Endothelial cell of umbilical vein (primary cell): ENCODE results near the gene PHPT1. TPM values are rescaled to one million over a fixed set of nuclear protein-coding genes. Genes with fewer than 3 reads are reported as not detected.
A peak's percentile ranks its signal among the peaks of the same experiment; 100 is the strongest.
"Not testable (repeated sequence)": the region's sequence is repeated elsewhere in the genome, so short reads cannot be mapped to it uniquely, and the experiment has no call there.

Source experiments
- BruUV-seq: library from RNA; stranded (reverse); fragments of 400-500 nt; replicated peaks from 2 replicates; lab custom pipeline; 2021; lab: Mats Ljungman, UMichigan
- CTCF ChIA-PET: fragments of 300-600, 350-600 bp; sonication (Branson Sonifier 250); formaldehyde crosslinking; loops from one replicate; lab custom pipeline; 2021; ENCODE audit warnings: antibody characterized with exemption, inconsistent platforms; lab: Charles Lee
- POLR2A ChIA-PET: fragments of 300-600, 350-600 bp; sonication (Branson Sonifier 250); formaldehyde crosslinking; loops from one replicate; lab custom pipeline; 2021; ENCODE audit warnings: antibody characterized with exemption, inconsistent platforms; lab: Charles Lee
- DNase-seq: peaks from one replicate; pipeline ENCODE4 v3.0.0-alpha.2; 2011; ENCODE audit warnings: low read depth, low spot score
- FAIRE-seq: peaks from 2 replicates; lab custom pipeline; 2011; peaks lifted over from hg19 to GRCh38; lab: Jason Lieb, UNC
- H2AFZ ChIP-seq: 2 replicates; pipeline ENCODE4 v1.6.0; 2012; ENCODE audit warnings: low read depth, low read length, control low read depth, inconsistent platforms
- H3K27ac ChIP-seq: 2 replicates; pipeline ENCODE4 v1.5.1; 2011; ENCODE audit warnings: low read depth, mild to moderate bottlenecking, control low read depth, low read length, moderate library complexity; ENCODE audit not compliant: insufficient read depth
- H3K27me3 ChIP-seq, 2 experiments: 2 replicates each; pipeline versions ENCODE4 v1.6.0 to v1.6.1; 2011; ENCODE audit warnings: low read length in 2 of 2, mixed read lengths in 1 of 2; ENCODE audit not compliant: control insufficient read depth in 2 of 2, insufficient read depth in 2 of 2
- H3K36me3 ChIP-seq, 2 experiments: 2 replicates in 1 of 2; 3 replicates in 1 of 2; pipeline ENCODE4 v1.5.1; 2011; ENCODE audit warnings: low read length in 2 of 2, mild to moderate bottlenecking in 1 of 2, moderate library complexity in 1 of 2; ENCODE audit not compliant: control insufficient read depth in 2 of 2, insufficient read depth in 2 of 2; ENCODE audit errors: extremely low read depth in 1 of 2
- H3K4me1 ChIP-seq: 3 replicates; pipeline ENCODE4 v1.5.1; 2011; ENCODE audit warnings: mild to moderate bottlenecking, low read length; ENCODE audit not compliant: control insufficient read depth, insufficient read depth; ENCODE audit errors: extremely low read depth
- H3K4me2 ChIP-seq: 2 replicates; pipeline ENCODE4 v1.6.1; 2011; ENCODE audit warnings: low read length, control low read depth, mixed read lengths; ENCODE audit not compliant: insufficient read depth
- H3K4me3 ChIP-seq, 3 experiments: fragments of 200-600 bp in 1 of 3; sonication (generic), shearing (Covaris generic) in 1 of 3; replicated peaks in 1 of 3; 2 replicates each; pipeline ENCODE4 v1.5.1; 2011 to 2016; ENCODE audit warnings: control low read depth in 3 of 3, low read length in 3 of 3, mild to moderate bottlenecking in 2 of 3, inconsistent platforms in 1 of 3, low read depth in 1 of 3, moderate library complexity in 1 of 3; ENCODE audit not compliant: insufficient read depth in 1 of 3
- H3K79me2 ChIP-seq: 2 replicates; pipeline ENCODE4 v1.6.0; 2012; ENCODE audit warnings: low read length, inconsistent platforms; ENCODE audit not compliant: control insufficient read depth, insufficient read depth
- H3K9ac ChIP-seq: replicated peaks from 2 replicates; pipeline ENCODE3; 2011; ENCODE audit warnings: low read length, control low read depth; ENCODE audit not compliant: insufficient read depth; ENCODE audit errors: extremely low read depth
- H3K9me1 ChIP-seq: replicated peaks from 3 replicates; pipeline ENCODE4 v1.6.0; 2011; ENCODE audit warnings: mild to moderate bottlenecking, low read length; ENCODE audit not compliant: control insufficient read depth, insufficient read depth; ENCODE audit errors: extremely low read depth
- H3K9me3 ChIP-seq: replicated peaks from 2 replicates; pipeline ENCODE4 v1.5.1; 2012; ENCODE audit warnings: low read length, inconsistent platforms; ENCODE audit not compliant: control insufficient read depth, insufficient read depth
- H4K20me1 ChIP-seq: replicated peaks from 2 replicates; pipeline ENCODE3; 2011; ENCODE audit warnings: mild to moderate bottlenecking, low read length; ENCODE audit not compliant: control insufficient read depth, insufficient read depth; ENCODE audit errors: extremely low read depth
- CTCF ChIP-seq, 2 donors: IDR thresholded peaks; 1 replicate in 1 of 2; 2 replicates in 1 of 2; pipeline ENCODE4 v1.5.1; 2011; ENCODE audit warnings: low read length in 2 of 2, mild to moderate bottlenecking in 2 of 2, moderate library complexity in 2 of 2, control low read depth in 1 of 2, inconsistent platforms in 1 of 2, low read depth in 1 of 2; ENCODE audit not compliant: insufficient read depth in 1 of 2; ENCODE audit errors: extremely low read depth in 1 of 2
- POLR2AphosphoS5 ChIP-seq: IDR thresholded peaks from 2 replicates; pipeline ENCODE4 v1.6.1; 2012; ENCODE audit warnings: low read depth, mild to moderate bottlenecking, control low read depth, low read length, moderate library complexity; ENCODE audit not compliant: insufficient read depth
- dilution Hi-C: fragments of 300-500 bp; cut with MboI; formaldehyde crosslinking; loops from one replicate; pipeline ENCODE4 v1.15.0; 2019; ENCODE audit warnings: low sequenced_read_pairs; ENCODE audit not compliant: extremely low pct_ligation_motif_present
- intact Hi-C: fragments of 100-400 bp; cut with micrococcal nuclease; formaldehyde crosslinking; loops from one replicate; pipeline ENCODE4 v1.10.0; 2022
- polyA plus RNA-seq, 4 experiments: library from polyadenylated mRNA; depleted of rRNA in 3 of 4; stranded (reverse) in 3 of 4; unstranded in 1 of 4; fragments of >200 nt; gene quantifications; 2 replicates each; pipeline versions ENCODE4 v1.2.1 to v1.2.3, GENCODE V29; 2011 to 2012; ENCODE audit warnings: missing spikeins in 1 of 4
- total RNA-seq: library from RNA; stranded (reverse); gene quantifications from 2 replicates; pipeline ENCODE4 v1.2.3, GENCODE V29; 2021

PHPT1 gene
- total and polyA plus RNA-seq, 2 donors (not counting 3 experiments of a cell fraction or from before 2014, with no cell fraction given) = 139 to 319 TPM

- H3K9me3 ChIP-seq, H3K79me2 ChIP-seq, BruUV-seq, H4K20me1 ChIP-seq, POLR2A ChIA-PET, H3K27ac ChIP-seq, dilution Hi-C loops, H3K9me1 ChIP-seq, H2AFZ ChIP-seq, H3K4me2 ChIP-seq, H3K4me1 ChIP-seq, H3K9ac ChIP-seq: not testable (repeated sequence)
- CTCF ChIA-PET = interaction anchor here (0.6 to 2.8 kb wide), 18 partner anchors 10 to 193 kb away, joined by 3 to 18 read pairs (median 5); partner anchors contain the start of genes FBXW5, PAXX and RABL6
- TF ChIP-seq CTCF (IDR thresholded peaks at IDR 0.05; ENCODE audit: extremely low read depth in 1 of 2, insufficient read depth in 1 of 2, low read depth in 1 of 2, low read length in 2 of 2) = peak; percentile 82 to 94
- peak; percentile 51 for TF ChIP-seq POLR2AphosphoS5
- DNase-seq = peak; percentile 74
- Histone ChIP-seq H3K27me3 (peaks cover 10 to 28% of the 10 kb centered on the region in 2 experiments), H3K4me3 (peak within 1 kb of the TSS in 1 of 3 experiments; percentile 34), H3K36me3 (peaks cover 0 to 13% of the 10 kb centered on the region in 2 experiments)
- intact Hi-C loops = loop anchor here (2.0 to 5.0 kb wide), 3 partner anchors 35 to 192 kb away; partner anchors contain the start of genes CLIC3 and RABL6
- FAIRE-seq = peak; percentile 85
These were observed 6.7 kb upstream of the PHPT1 start, which contains the start of gene AJM1 for GRCh38 chr9:136842380-136842948. AJM1 (plus strand) TSS chr9:136842478; CDS start chr9:136844415, 1,937 bp downstream.

- POLR2A ChIA-PET, BruUV-seq, dilution Hi-C loops, DNase-seq, H3K4me3 ChIP-seq, H3K9me3 ChIP-seq, H3K79me2 ChIP-seq, FAIRE-seq, H3K4me1 ChIP-seq, H3K9ac ChIP-seq, H3K9me1 ChIP-seq, H3K27ac ChIP-seq, H2AFZ ChIP-seq, H3K4me2 ChIP-seq, H4K20me1 ChIP-seq: not testable (repeated sequence)
- H3K27me3 ChIP-seq = peaks cover 10 to 28% of the 10 kb centered on the region in 2 experiments
- CTCF ChIA-PET = interaction anchor here (1.2 to 2.8 kb wide), 7 partner anchors 10 to 192 kb away, joined by 3 to 18 read pairs (median 10); partner anchors contain the start of genes FBXW5 and PAXX
- intact Hi-C loops = loop anchor here (2.0 to 5.0 kb wide), 3 partner anchors 36 to 192 kb away; partner anchors contain the start of genes CLIC3 and RABL6
- peaks cover 0 to 13% of the 10 kb centered on the region in 2 experiments for H3K36me3 ChIP-seq
These were observed 5.9 kb upstream of the PHPT1 start for GRCh38 chr9:136843159-136843800.
